CD4-positive, alpha-beta memory T cell (primary cell): ENCODE measurements around the gene VPREB3. TPM values are rescaled to one million over a fixed set of nuclear protein-coding genes. Genes with fewer than 3 reads are reported as not detected.
"Not testable (repeated sequence)": the region's sequence is repeated elsewhere in the genome, so short reads cannot be mapped to it uniquely, and the experiment has no call there.

Source experiments
- CTCF ChIA-PET: fragments of 350-600 bp; sonication (Branson Sonifier 250); formaldehyde crosslinking; loops from one replicate; lab custom pipeline; 2021; ENCODE audit warnings: inconsistent platforms; ENCODE audit not compliant: partially characterized antibody; lab: Charles Lee
- POLR2A ChIA-PET: fragments of 350-600 bp; sonication (Branson Sonifier 250); formaldehyde crosslinking; loops from one replicate; lab custom pipeline; 2021; ENCODE audit not compliant: partially characterized antibody; lab: Charles Lee
- DNase-seq, 5 donors: peaks; one replicate each; pipeline versions ENCODE4 v3.0.0 to v3.0.0-alpha.2; 2020 to 2022; ENCODE audit warnings: mixed read lengths in 1 of 5
- H3K27ac ChIP-seq: one replicate; pipeline ENCODE4 v1.7.0; 2013; ENCODE audit warnings: low read depth, low read length
- H3K27me3 ChIP-seq: 2 replicates; pipeline ENCODE4 v1.7.0; 2013; ENCODE audit warnings: mild to moderate bottlenecking, low read length, moderate library complexity; ENCODE audit not compliant: insufficient read depth
- H3K36me3 ChIP-seq: 2 replicates; pipeline ENCODE4 v1.7.0; 2013; ENCODE audit warnings: mild to moderate bottlenecking, low read length, moderate library complexity; ENCODE audit not compliant: insufficient read depth
- H3K4me1 ChIP-seq: 2 replicates; pipeline ENCODE4 v1.7.0; 2013; ENCODE audit warnings: mild to moderate bottlenecking, low read length, moderate library complexity; ENCODE audit not compliant: insufficient read depth
- H3K4me3 ChIP-seq, 2 donors: one replicate each; pipeline ENCODE4 v1.7.0; 2013; ENCODE audit warnings: low read length in 2 of 2, mild to moderate bottlenecking in 1 of 2
- H3K9me3 ChIP-seq, 2 donors: one replicate each; pipeline ENCODE4 v1.7.0; 2013; ENCODE audit warnings: low read length in 2 of 2, control low read depth in 1 of 2; ENCODE audit not compliant: control insufficient read depth in 1 of 2
- H3K27ac Mint-ChIP-seq, 7 donors: one replicate each; pipeline ENCODE4 v1.8.0; 2020 to 2021; ENCODE audit warnings: mixed read lengths in 7 of 7, mild to moderate bottlenecking in 6 of 7, inconsistent platforms in 3 of 7, moderate library complexity in 3 of 7
- H3K27me3 Mint-ChIP-seq, 2 donors: one replicate each; pipeline ENCODE4 v1.8.0; 2020 to 2021; ENCODE audit warnings: mixed read lengths in 2 of 2
- H3K36me3 Mint-ChIP-seq, 2 donors: one replicate each; pipeline ENCODE4 v1.8.0; 2020 to 2021; ENCODE audit warnings: mixed read lengths in 2 of 2, inconsistent platforms in 1 of 2, mild to moderate bottlenecking in 1 of 2
- H3K4me1 Mint-ChIP-seq, 4 donors: one replicate each; pipeline ENCODE4 v1.8.0; 2020 to 2021; ENCODE audit warnings: mixed read lengths in 4 of 4, mild to moderate bottlenecking in 1 of 4
- H3K4me3 Mint-ChIP-seq, 8 donors: one replicate each; pipeline ENCODE4 v1.8.0; 2020 to 2021; ENCODE audit warnings: mixed read lengths in 8 of 8, mild to moderate bottlenecking in 7 of 8, moderate library complexity in 6 of 8, inconsistent platforms in 3 of 8
- H3K9me3 Mint-ChIP-seq, 8 donors: one replicate each; pipeline ENCODE4 v1.8.0; 2020 to 2021; ENCODE audit warnings: mixed read lengths in 8 of 8, mild to moderate bottlenecking in 5 of 8, inconsistent platforms in 3 of 8, moderate library complexity in 1 of 8
- intact Hi-C: fragments of 100-400 bp; cut with micrococcal nuclease; formaldehyde crosslinking; loops from one replicate; pipeline ENCODE4 v1.15.1; 2023
- polyA plus RNA-seq, 2 donors: library from polyadenylated mRNA; unstranded; fragments of 300-500 nt; fragmentation: Illumina TruSeq; gene quantifications; one replicate each; pipeline ENCODE4 v1.2.3, GENCODE V29; 2021
- total RNA-seq, 2 experiments: library from RNA; stranded (reverse); gene quantifications; one replicate each; pipeline ENCODE4 v1.2.3, GENCODE V29; 2021

VPREB3 gene
- total and polyA plus RNA-seq, 4 experiments from 2014 or later: 1.2 to 5.5 TPM; not detected in 2

GRCh38 chr22:23744001-23744400 lies 10.2 kb downstream of the VPREB3 start:
- H3K27me3 ChIP-seq: no peaks in the 10 kb centered on the region
- Mint-ChIP-seq H3K27me3 (no peaks in the 10 kb centered on the region), H3K36me3 (peaks cover 26 to 31% of the 10 kb centered on the region in 2 donors), H3K9me3 (peaks cover 0 to 9% (median 2%) of the 10 kb centered on the region in 8 donors), H3K27ac (no peak overlapping the region), H3K4me1 (peaks cover 0 to 5% (median 1%) of the 10 kb centered on the region in 4 donors), H3K4me3 (no peak overlapping the region)
- H3K9me3 ChIP-seq: no peaks in the 10 kb centered on the region
- no peaks in the 10 kb centered on the region for H3K36me3 ChIP-seq
- ChIA-PET CTCF (no interaction called here), POLR2A (no interaction called here)
- intact Hi-C loops: no loop called here
- no peaks in the 10 kb centered on the region for H3K4me1 ChIP-seq
- H3K4me3 ChIP-seq: no peak overlapping the region
- DNase-seq: no peak
- no peak overlapping the region for H3K27ac ChIP-seq

GRCh38 chr22:23743303-23743705 lies 10.9 kb downstream of the VPREB3 start:
- Histone ChIP-seq H3K27me3 (no peaks in the 10 kb centered on the region), H3K4me1 (no peaks in the 10 kb centered on the region), H3K4me3 (no peak overlapping the region), H3K27ac (no peak overlapping the region), H3K9me3 (no peaks in the 10 kb centered on the region), H3K36me3 (no peaks in the 10 kb centered on the region)
- Mint-ChIP-seq H3K27me3 (no peaks in the 10 kb centered on the region), H3K9me3 (peaks cover 0 to 9% (median 2%) of the 10 kb centered on the region in 8 donors), H3K27ac (no peak overlapping the region), H3K4me1 (peaks cover 0 to 5% (median 1%) of the 10 kb centered on the region in 4 donors), H3K36me3 (peaks cover 26 to 31% of the 10 kb centered on the region in 2 donors), H3K4me3 (no peak overlapping the region)
- DNase-seq: no peak
- ChIA-PET CTCF (no interaction called here), POLR2A (no interaction called here)
- intact Hi-C loops: no loop called here

- H3K9me3 Mint-ChIP-seq: peaks cover 0 to 9% (median 2%) of the 10 kb centered on the region in 8 donors
- H3K4me1 ChIP-seq: no peaks in the 10 kb centered on the region
- H3K9me3 ChIP-seq: no peaks in the 10 kb centered on the region
- no peak overlapping the region for H3K4me3 Mint-ChIP-seq
- H3K27me3 Mint-ChIP-seq: no peaks in the 10 kb centered on the region
- no peak overlapping the region for H3K27ac ChIP-seq
- no peaks in the 10 kb centered on the region for H3K36me3 ChIP-seq
- no peak overlapping the region for H3K4me3 ChIP-seq
- ChIA-PET POLR2A (no interaction called here), CTCF (no interaction called here)
- H3K36me3 Mint-ChIP-seq: peaks cover 26 to 31% of the 10 kb centered on the region in 2 donors
- intact Hi-C loops: no loop called here
- no peak for DNase-seq
- H3K27me3 ChIP-seq: no peaks in the 10 kb centered on the region
- peaks cover 0 to 5% (median 1%) of the 10 kb centered on the region in 4 donors for H3K4me1 Mint-ChIP-seq
- H3K27ac Mint-ChIP-seq: no peak overlapping the region
Observed at GRCh38 chr22:23742505-23743264, 11.5 kb downstream of the VPREB3 start.

- ChIA-PET CTCF (interaction anchor here (0.7 kb wide), 1 partner anchor 34 kb away, joined by 3 read pairs; no protein-coding TSS in a partner anchor), POLR2A (no interaction called here)
- DNase-seq: no peak
- Histone ChIP-seq H3K9me3 (no peaks in the 10 kb centered on the region), H3K27me3 (no peaks in the 10 kb centered on the region), H3K4me3 (no peak overlapping the region), H3K36me3 (no peaks in the 10 kb centered on the region), H3K4me1 (no peaks in the 10 kb centered on the region), H3K27ac (no peak overlapping the region)
- Mint-ChIP-seq H3K27me3 (no peaks in the 10 kb centered on the region), H3K27ac (no peak overlapping the region), H3K9me3 (no peaks in the 10 kb centered on the region), H3K36me3 (peaks cover 0 to 2% of the 10 kb centered on the region in 2 donors), H3K4me1 (no peaks in the 10 kb centered on the region), H3K4me3 (no peak overlapping the region)
- intact Hi-C loops: no loop called here
Observed at GRCh38 chr22:23737696-23738095, 16.5 kb downstream of the VPREB3 start.

GRCh38 chr22:23728108-23728507 lies 26.1 kb downstream of the VPREB3 start:
- intact Hi-C loops, H3K9me3 ChIP-seq, DNase-seq, POLR2A ChIA-PET, H3K4me3 ChIP-seq, H3K27me3 ChIP-seq, H3K27ac Mint-ChIP-seq, H3K4me1 ChIP-seq, CTCF ChIA-PET, H3K4me1 Mint-ChIP-seq, H3K27ac ChIP-seq, H3K36me3 Mint-ChIP-seq, H3K9me3 Mint-ChIP-seq, H3K36me3 ChIP-seq, H3K4me3 Mint-ChIP-seq: not testable (repeated sequence)
- peaks cover 5 to 11% of the 10 kb centered on the region in 2 donors for H3K27me3 Mint-ChIP-seq

DNA sequence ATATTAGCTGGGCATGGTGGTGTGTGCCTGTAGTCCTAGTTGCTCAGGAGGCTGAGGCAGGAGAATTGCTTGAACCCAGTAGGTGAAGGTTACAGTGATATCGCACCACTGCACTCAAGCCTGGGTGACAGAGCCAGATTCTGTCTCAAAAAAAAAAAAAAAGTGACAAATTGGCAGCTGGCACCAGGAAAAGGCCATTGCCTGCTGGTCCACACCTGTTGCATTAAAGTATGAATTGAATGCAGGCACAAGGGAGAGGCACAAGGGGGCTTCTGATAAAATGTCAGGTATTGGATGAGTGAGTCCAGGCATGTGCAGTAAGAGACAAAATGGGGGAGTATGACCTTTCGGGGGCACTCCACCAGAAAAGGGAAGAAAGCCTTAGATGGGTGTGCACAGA lies 31.5 kb downstream of the VPREB3 start:
- intact Hi-C loops: no loop called here
- Mint-ChIP-seq H3K4me3 (no peak overlapping the region), H3K27ac (no peak overlapping the region), H3K27me3 (peaks cover 5 to 9% of the 10 kb centered on the region in 2 donors), H3K9me3 (peaks cover 0 to 2% (median 0%) of the 10 kb centered on the region in 8 donors), H3K36me3 (no peaks in the 10 kb centered on the region), H3K4me1 (no peaks in the 10 kb centered on the region)
- no peak for DNase-seq
- Histone ChIP-seq H3K27me3 (no peaks in the 10 kb centered on the region), H3K36me3 (no peaks in the 10 kb centered on the region), H3K4me1 (no peaks in the 10 kb centered on the region), H3K4me3 (no peak overlapping the region), H3K9me3 (no peaks in the 10 kb centered on the region), H3K27ac (no peak overlapping the region)
- CTCF ChIA-PET: no interaction called here
- POLR2A ChIA-PET: no interaction called here

DNA sequence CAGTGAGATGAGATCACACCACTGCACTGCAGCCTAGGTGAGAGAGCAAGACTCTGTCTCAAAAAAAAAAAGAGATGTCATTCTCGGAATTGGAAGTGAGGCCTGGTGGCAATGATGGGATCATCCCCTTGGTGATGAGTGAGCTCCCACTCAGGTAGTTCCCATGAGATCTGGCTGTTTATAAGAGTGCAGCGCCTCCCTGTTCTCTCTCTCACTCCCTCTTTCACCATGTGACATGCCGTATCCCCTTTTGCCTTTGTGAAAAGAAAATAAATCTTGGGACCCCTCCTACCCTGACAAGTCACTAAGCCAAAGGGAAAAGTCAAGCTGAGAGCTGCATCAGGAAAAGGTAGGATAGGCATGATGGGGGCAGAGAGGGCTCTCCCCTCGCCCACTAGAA lies 32.1 kb downstream of the VPREB3 start:
- Mint-ChIP-seq H3K4me3 (no peak overlapping the region), H3K9me3 (peaks cover 0 to 2% (median 0%) of the 10 kb centered on the region in 8 donors), H3K27ac (no peak overlapping the region), H3K4me1 (peaks cover 2 to 5% (median 3%) of the 10 kb centered on the region in 4 donors), H3K36me3 (no peaks in the 10 kb centered on the region), H3K27me3 (peaks cover 5 to 9% of the 10 kb centered on the region in 2 donors)
- Histone ChIP-seq H3K9me3 (no peaks in the 10 kb centered on the region), H3K27ac (no peak overlapping the region), H3K27me3 (no peaks in the 10 kb centered on the region), H3K36me3 (no peaks in the 10 kb centered on the region), H3K4me3 (no peak overlapping the region), H3K4me1 (peaks cover 4% of the 10 kb centered on the region)
- POLR2A ChIA-PET: no interaction called here
- intact Hi-C loops: no loop called here
- no peak for DNase-seq
- CTCF ChIA-PET: no interaction called here
